MM.1S (cell line): Measurements from ENCODE around the gene TAF6L.

Experiments used
- DNase-seq: peaks from one replicate; pipeline ENCODE4 v3.0.0-alpha.2; 2015
- H2AFZ ChIP-seq: fragments of 300-600 bp; sonication (generic); 2 replicates; pipeline ENCODE4 v1.6.0; 2016; ENCODE audit warnings: antibody characterized with exemption, low read length
- H3F3A ChIP-seq: fragments of 300-600 bp; sonication (generic); 2 replicates; pipeline ENCODE4 v1.6.1; 2016; ENCODE audit warnings: mild to moderate bottlenecking, antibody characterized with exemption, low read length, moderate library complexity, mixed read lengths; ENCODE audit not compliant: insufficient read depth
- H3K27ac ChIP-seq: fragments of 300-600 bp; sonication (generic); 2 replicates; pipeline ENCODE4 v1.5.1; 2016; ENCODE audit warnings: mild to moderate bottlenecking, low read length
- H3K27me3 ChIP-seq: fragments of 300-600 bp; sonication (generic); replicated peaks from 2 replicates; pipeline ENCODE4 v1.6.0; 2016; ENCODE audit warnings: low read length; ENCODE audit not compliant: insufficient read depth
- H3K36me3 ChIP-seq: fragments of 300-600 bp; sonication (generic); replicated peaks from 2 replicates; pipeline ENCODE4 v1.6.1; 2016; ENCODE audit warnings: mild to moderate bottlenecking, low read length, mixed read lengths; ENCODE audit not compliant: insufficient read depth
- H3K4me1 ChIP-seq: fragments of 300-600 bp; sonication (generic); 2 replicates; pipeline ENCODE4 v1.6.1; 2016; ENCODE audit warnings: low read length, mixed read lengths
- H3K4me2 ChIP-seq: fragments of 300-600 bp; sonication (generic); 2 replicates; pipeline ENCODE4 v1.6.0; 2016; ENCODE audit warnings: low read depth, low read length
- H3K4me3 ChIP-seq: fragments of 300-600 bp; sonication (generic); 2 replicates; pipeline ENCODE4 v1.5.1; 2016; ENCODE audit warnings: low read length, mixed read lengths
- H3K79me2 ChIP-seq: fragments of 300-600 bp; sonication (generic); 2 replicates; pipeline ENCODE4 v1.6.1; 2016; ENCODE audit warnings: mixed run types, low read length, mixed read lengths
- H3K9ac ChIP-seq: fragments of 300-600 bp; sonication (generic); 2 replicates; pipeline ENCODE4 v1.6.1; 2016; ENCODE audit warnings: low read length, mixed read lengths
- H3K9me2 ChIP-seq: fragments of 300-600 bp; sonication (generic); replicated peaks from 2 replicates; pipeline ENCODE4 v1.6.1; 2016; ENCODE audit warnings: mild to moderate bottlenecking, low read length, mixed read lengths; ENCODE audit not compliant: insufficient read depth
- H3K9me3 ChIP-seq: fragments of 300-600 bp; sonication (generic); replicated peaks from 2 replicates; pipeline ENCODE4 v1.6.1; 2016; ENCODE audit warnings: mild to moderate bottlenecking, low read length, mixed read lengths; ENCODE audit not compliant: insufficient read depth
- H4K20me1 ChIP-seq: fragments of 300-600 bp; sonication (generic); 2 replicates; pipeline ENCODE4 v1.6.1; 2016; ENCODE audit warnings: mild to moderate bottlenecking, low read length, moderate library complexity, mixed read lengths; ENCODE audit not compliant: insufficient read depth
- CTCF ChIP-seq: fragments of 300-600 bp; sonication (generic); IDR thresholded peaks from 2 replicates; pipeline ENCODE4 v1.5.1; 2016; ENCODE audit warnings: antibody characterized with exemption, low read length, mixed read lengths
- EZH2 ChIP-seq: fragments of 300-600 bp; sonication (generic); optimal IDR thresholded peaks from 2 replicates; pipeline ENCODE3; 2017; ENCODE audit warnings: low read depth, mild to moderate bottlenecking, antibody characterized with exemption, low read length, mixed read lengths
- EZH2phosphoT487 ChIP-seq: fragments of 300-600 bp; sonication (generic); IDR thresholded peaks from 2 replicates; pipeline ENCODE4 v1.6.1; 2018; ENCODE audit warnings: antibody characterized with exemption, low read length

TAF6L gene

GRCh38 chr11:62725646-62726045 lies 45.5 kb upstream of the TAF6L start:
- H3K4me2 ChIP-seq: peak overlapping the region; percentile 89
- TF ChIP-seq CTCF (no peak), EZH2phosphoT487 (no peak), EZH2 (no peak)
- peaks cover 10% of the 10 kb centered on the region; the same call in 1 of the 2 replicates for H4K20me1 ChIP-seq
- peak overlapping the region; percentile 92; the same call in 1 of the 2 replicates for H3K27ac ChIP-seq
- peaks cover 82% of the 10 kb centered on the region for H3K79me2 ChIP-seq
- H3K27me3 ChIP-seq: no peaks in the 10 kb centered on the region
- H3K9ac ChIP-seq: peak overlapping the region; percentile 92
- peaks cover 42% of the 10 kb centered on the region for H3F3A ChIP-seq
- DNase-seq: no peak
- no peaks in the 10 kb centered on the region for H3K9me3 ChIP-seq
- H3K36me3 ChIP-seq: peaks cover 32% of the 10 kb centered on the region
- H3K9me2 ChIP-seq: no peaks in the 10 kb centered on the region
- H2AFZ ChIP-seq: no peak overlapping the region
- peak overlapping the region; percentile 93 for H3K4me3 ChIP-seq
- H3K4me1 ChIP-seq: peaks cover 14% of the 10 kb centered on the region

GRCh38 chr11:62726156-62726914 lies 44.9 kb upstream of the TAF6L start:
- DNase-seq: no peak
- H3K27ac ChIP-seq: peak overlapping the region; percentile 92; the same call in 1 of the 2 replicates

GRCh38 chr11:62726915-62727164 lies 44.4 kb upstream of the TAF6L start:
- no peak overlapping the region for H2AFZ ChIP-seq
- H4K20me1 ChIP-seq: peaks cover 10% of the 10 kb centered on the region; the same call in 1 of the 2 replicates
- no peaks in the 10 kb centered on the region for H3K9me3 ChIP-seq
- H3F3A ChIP-seq: peaks cover 32% of the 10 kb centered on the region
- peak overlapping the region; percentile 93 for H3K4me3 ChIP-seq
- peaks cover 79% of the 10 kb centered on the region for H3K79me2 ChIP-seq
- H3K4me1 ChIP-seq: peaks cover 14% of the 10 kb centered on the region
- TF ChIP-seq EZH2phosphoT487 (no peak), EZH2 (no peak), CTCF (no peak)
- no peak for DNase-seq
- peak overlapping the region; percentile 89; the same call in 1 of the 2 replicates for H3K4me2 ChIP-seq
- no peaks in the 10 kb centered on the region for H3K9me2 ChIP-seq
- H3K9ac ChIP-seq: peak overlapping the region; percentile 92
- no peaks in the 10 kb centered on the region for H3K27me3 ChIP-seq
- peaks cover 23% of the 10 kb centered on the region for H3K36me3 ChIP-seq
- peak overlapping the region; percentile 92; the same call in 1 of the 2 replicates for H3K27ac ChIP-seq

More at GRCh38 chr11:62726156-62726914, 44.9 kb upstream of the TAF6L start:
- Histone ChIP-seq H3K79me2 (peaks cover 80% of the 10 kb centered on the region), H3K9me2 (no peaks in the 10 kb centered on the region), H3K4me2 (peak overlapping the region; percentile 89), H3K4me3 (peak overlapping the region; percentile 93), H3F3A (peaks cover 37% of the 10 kb centered on the region), H3K36me3 (peaks cover 28% of the 10 kb centered on the region), H3K27me3 (no peaks in the 10 kb centered on the region), H3K4me1 (peaks cover 14% of the 10 kb centered on the region), H3K9me3 (no peaks in the 10 kb centered on the region), H2AFZ (no peak overlapping the region), H4K20me1 (peaks cover 10% of the 10 kb centered on the region; the same call in 1 of the 2 replicates), H3K9ac (peak overlapping the region; percentile 92)
- TF ChIP-seq CTCF: no peak
- TF ChIP-seq EZH2phosphoT487: no peak
- TF ChIP-seq EZH2: no peak
